ENCODE measurements around the gene HOXA3. TPM values are rescaled to one million over a fixed set of nuclear protein-coding genes. Genes with fewer than 3 reads are reported as not detected.

Gene HOXA3
- polyA plus RNA-seq, 1 of the 3 experiments (the other 2 are of a cell fraction): 0.15 TPM

DNA sequence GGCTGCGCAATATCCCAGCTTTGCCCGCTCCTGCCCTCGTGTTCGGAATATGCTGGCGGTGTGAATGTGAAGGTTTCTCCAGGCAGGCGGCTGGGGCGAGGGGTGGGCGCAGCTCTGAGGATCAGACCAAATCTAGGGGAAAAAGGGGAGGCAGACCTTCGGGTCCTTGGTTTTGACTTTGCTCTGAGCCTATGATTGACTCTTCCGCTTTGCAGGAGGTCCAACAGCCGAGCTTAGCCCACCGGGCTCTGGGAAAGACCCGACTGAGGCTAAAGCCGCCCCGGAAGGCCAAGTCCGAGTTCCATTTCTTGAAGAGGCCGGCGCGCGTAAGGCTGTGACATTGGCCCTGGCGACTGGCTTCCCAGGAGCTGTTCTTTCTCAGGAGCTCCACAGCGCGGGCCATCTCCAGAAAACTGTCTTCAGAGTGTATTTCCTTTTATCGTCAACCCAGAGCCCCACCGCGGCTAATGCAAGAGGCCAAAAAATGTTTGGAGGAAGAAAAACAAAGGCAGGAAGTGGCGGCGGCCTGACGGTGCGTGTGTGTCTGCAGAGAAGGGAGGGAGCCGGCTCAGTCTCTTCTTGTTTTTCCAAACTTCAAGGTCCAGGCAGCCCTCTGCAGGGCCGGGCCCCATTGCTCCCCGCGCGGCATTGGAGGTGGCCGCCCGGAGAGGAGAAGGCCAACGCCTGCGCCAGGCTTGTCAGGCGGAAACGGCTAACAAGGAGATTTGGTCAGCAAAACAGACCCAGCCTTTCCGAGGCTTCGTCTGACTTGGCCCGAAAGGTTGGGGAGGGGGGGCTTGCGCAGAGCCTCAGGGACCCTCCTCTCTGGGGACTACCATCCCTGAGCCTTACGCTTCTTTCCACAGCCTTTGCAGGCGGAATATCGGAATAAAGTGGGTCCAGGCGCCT, 36.3 kb upstream of the HOXA3 start:
- peaks cover 11% of the 10 kb centered on the region for H3F3A ChIP-seq (replicated peaks; ENCODE audit: insufficient read depth)
- CTCF ChIA-PET: interaction anchor here (0.7 to 10.7 kb wide), 16 partner anchors 11 to 908 kb away, joined by 3 to 84 read pairs (median 8); partner anchors contain the start of genes HOXA13 and HOXA3
- no peaks in the 10 kb centered on the region for H3K9me3 ChIP-seq
- peak overlapping the region; percentile 51 for H3K4me2 ChIP-seq
- H2AFZ ChIP-seq (ENCODE audit: low read depth): peak overlapping the region; percentile 13; the same call in 1 of the 2 replicates
- H3K9ac ChIP-seq: no peak overlapping the region
- no peak for TF ChIP-seq USF2 (IDR thresholded peaks at IDR 0.05; ENCODE audit: borderline replicate concordance, low read depth, low read length)
- TF ChIP-seq EZH2phosphoT487 (IDR thresholded peaks at IDR 0.05; ENCODE audit: borderline replicate concordance, low read depth): peak; percentile 68
- no peaks in the 10 kb centered on the region for H3K36me3 ChIP-seq (replicated peaks in 1 of 2; ENCODE audit: control insufficient read depth in 1 of 2, insufficient read depth in 2 of 2, low read length in 1 of 2)
- POLR2A ChIA-PET: no interaction called here
- H3K9me2 ChIP-seq: no peaks in the 10 kb centered on the region
- H3K4me3 ChIP-seq (ENCODE audit: low read depth in 2 of 2, low read length in 1 of 2): no peak overlapping the region
- no peak for DNase-seq
- H3K4me1 ChIP-seq (ENCODE audit: control insufficient read depth in 1 of 2, insufficient read depth in 2 of 2, low read depth in 1 of 2, low read length in 1 of 2): peaks cover 4 to 10% of the 10 kb centered on the region in 2 experiments; a peak in 1 of 4 replicates
- H3K27ac ChIP-seq (ENCODE audit: low read depth in 2 of 2, low read length in 1 of 2): no peak overlapping the region
- peaks cover 30% of the 10 kb centered on the region for H4K20me1 ChIP-seq (ENCODE audit: insufficient read depth)
- WGBS (ENCODE audit: low lambda C conversion rate): 29% methylated on average over 46 of the region's 49 CpGs
- no peaks in the 10 kb centered on the region for H3K79me2 ChIP-seq (ENCODE audit: insufficient read depth)
- H3K27me3 ChIP-seq (ENCODE audit: insufficient read depth): peaks cover 98% of the 10 kb centered on the region

GRCh38 chr7:27187475-27188385, 35.3 kb upstream of the HOXA3 start:
- H3K9me2 ChIP-seq: no peaks in the 10 kb centered on the region
- WGBS (ENCODE audit: low lambda C conversion rate): 19% methylated on average over 43 of the region's 46 CpGs
- no peaks in the 10 kb centered on the region for H3K36me3 ChIP-seq (replicated peaks in 1 of 2; ENCODE audit: control insufficient read depth in 1 of 2, insufficient read depth in 2 of 2, low read length in 1 of 2)
- peaks cover 4 to 7% of the 10 kb centered on the region in 2 experiments; a peak in 1 of 4 replicates for H3K4me1 ChIP-seq (ENCODE audit: control insufficient read depth in 1 of 2, insufficient read depth in 2 of 2, low read depth in 1 of 2, low read length in 1 of 2)
- no peak overlapping the region for H3K9ac ChIP-seq
- ChIA-PET POLR2A (no interaction called here), CTCF (interaction anchor here (0.7 to 10.7 kb wide), 13 partner anchors 7 to 906 kb away, joined by 3 to 84 read pairs (median 6); partner anchors contain the start of gene HOXA3)
- H3K27ac ChIP-seq (ENCODE audit: low read depth in 2 of 2, low read length in 1 of 2): no peak overlapping the region
- no peak overlapping the region for H2AFZ ChIP-seq (ENCODE audit: low read depth)
- no peak overlapping the region for H3K4me3 ChIP-seq (ENCODE audit: low read depth in 2 of 2, low read length in 1 of 2)
- no peaks in the 10 kb centered on the region for H3K79me2 ChIP-seq (ENCODE audit: insufficient read depth)
- TF ChIP-seq JUND (IDR thresholded peaks at IDR 0.05) (no peak), EZH2phosphoT487 (IDR thresholded peaks at IDR 0.05; ENCODE audit: borderline replicate concordance, low read depth) (0 out of 2 replicates have a peak, but pooled peaks have one; percentile 34)
- peaks cover 11% of the 10 kb centered on the region for H3F3A ChIP-seq (replicated peaks; ENCODE audit: insufficient read depth)
- H3K27me3 ChIP-seq (ENCODE audit: insufficient read depth): peaks cover 98% of the 10 kb centered on the region
- no peaks in the 10 kb centered on the region for H3K9me3 ChIP-seq
- H3K4me2 ChIP-seq: no peak overlapping the region
- H4K20me1 ChIP-seq (ENCODE audit: insufficient read depth): peaks cover 30% of the 10 kb centered on the region
- no peak for DNase-seq
